Ovary (tissue), 9 donors: ENCODE results near the gene STARD9. TPM values are rescaled to one million over a fixed set of nuclear protein-coding genes. Genes with fewer than 3 reads are reported as not detected.

Experiments used
- DNase-seq, 5 donors: peaks; one replicate each; pipeline ENCODE4 v3.0.0-alpha.2; 2019 to 2020
- H3K27ac ChIP-seq, 2 donors: fragments of 200-600 bp; one replicate each; pipeline versions ENCODE4 v1.5.1 to v1.8.0; 2019 to 2022
- H3K27me3 ChIP-seq: fragments of 200-600 bp; one replicate; pipeline ENCODE4 v1.8.0; 2022
- H3K36me3 ChIP-seq: fragments of 200-600 bp; sonication (generic); one replicate; pipeline ENCODE4 v1.5.1; 2019
- H3K4me1 ChIP-seq: one replicate; pipeline ENCODE4 v1.8.1; 2013; ENCODE audit warnings: mild to moderate bottlenecking, moderate library complexity; ENCODE audit not compliant: insufficient read depth
- H3K4me3 ChIP-seq: fragments of 200-600 bp; sonication (generic); one replicate; pipeline ENCODE4 v1.5.1; 2017
- H3K9me3 ChIP-seq, 2 donors: fragments of 200-600 bp in 1 of 2; sonication (generic) in 1 of 2; one replicate each; pipeline versions ENCODE4 v1.5.1 to v1.8.1; 2013 to 2019; ENCODE audit warnings: mild to moderate bottlenecking in 1 of 2, moderate library complexity in 1 of 2
- CTCF ChIP-seq, 3 donors: fragments of 450-650 bp in 2 of 3; fragments of 200-600 bp in 1 of 3; IDR thresholded peaks; one replicate each; pipeline versions ENCODE4 v1.5.1 to v1.8.0; 2016 to 2022; ENCODE audit warnings: antibody characterized with exemption in 3 of 3, mild to moderate bottlenecking in 1 of 3
- EP300 ChIP-seq: sonication (generic); formaldehyde crosslinking; IDR thresholded peaks from one replicate; pipeline ENCODE4 v1.6.1; 2017; ENCODE audit warnings: antibody characterized with exemption
- POLR2A ChIP-seq: fragments of 450-650 bp; IDR thresholded peaks from one replicate; pipeline ENCODE4 v1.6.1; 2017; ENCODE audit warnings: antibody characterized with exemption, mild to moderate bottlenecking, moderate library complexity
- WGBS, 3 donors: extraction: QIAGEN DNeasy Blood & Tissue Kit in 1 of 3; methylation state at CpG; one replicate each; pipeline versions ENCODE4 v1.1.5 to v1.1.7; 2013 to 2017; 5-methylcytosine and 5-hydroxymethylcytosine counted together
- intact Hi-C, 4 donors: fragments of 100-400 bp; cut with DNase I; formaldehyde crosslinking; loops; one replicate each; pipeline versions ENCODE4 v1.11.0 to v1.15.1; 2022 to 2023
- polyA plus RNA-seq, 2 donors: library from polyadenylated mRNA; stranded (reverse); fragments of 200-250 nt in 1 of 2; fragments of 350-450 nt in 1 of 2; fragmentation: Illumina TruSeq in 1 of 2; extraction: RNeasy Lipid Tissue Mini Kit (QIAGEN cat#74804) in 1 of 2; gene quantifications; one replicate each; pipeline ENCODE4 v1.2.3, GENCODE V29; 2013 to 2014
- total RNA-seq, 7 donors: library from RNA; depleted of rRNA in 2 of 7; stranded (reverse); fragments of >200 nt in 2 of 7; fragmentation: NEBNext Ultra II Directional in 3 of 7; extraction: Animal tissue kit (Norgen Biotek cat#: 25700) in 3 of 7; gene quantifications; one replicate each; pipeline versions ENCODE4 v1.1.0 to v1.2.4, GENCODE V29; 2016 to 2023
- donor health status: DM: no; HTN: no; CAD: no; lungs with moderate emphysema.
- donor health status: DM: no; HTN: no; CAD: no.
- donor health status: Bipolar disorder and iron deficiency.
- donor health status: DM: yes; HTN: yes; CAD: no.
- donor health status: DM: no; HTN: no; CAD: no.
- donor health status: DM: yes; HTN: yes; CAD: no.

The STARD9 gene
- total and polyA plus RNA-seq, 9 donors, result 11.3 to 40.3 (median 29.4) TPM

- TF ChIP-seq CTCF (IDR thresholded peaks at IDR 0.05) (peak; percentile 54 to 70 (median 55)), EP300 (no peak)
- Histone ChIP-seq H3K36me3 (no peaks in the 10 kb centered on the region), H3K9me3 (no peaks in the 10 kb centered on the region), H3K27ac (no peak overlapping the region), H3K4me3 (no peak overlapping the region), H3K27me3 (no peaks in the 10 kb centered on the region), H3K4me1 (peaks cover 2% of the 10 kb centered on the region)
- intact Hi-C loops, result no loop called here
- peak; percentile 49 to 72 (median 63) for DNase-seq
- WGBS, 3 donors, result 52 to 56% (median 53%) methylated on average over 5 of the region's 5 CpGs
These were observed 75.0 kb downstream of the STARD9 start for GRCh38 chr15:42650208-42651066.

- TF ChIP-seq EP300 (no peak), CTCF (IDR thresholded peaks at IDR 0.05) (no peak), POLR2A (no peak)
- H3K27ac ChIP-seq, result no peak overlapping the region
- H3K27me3 ChIP-seq, result no peaks in the 10 kb centered on the region
- no peaks in the 10 kb centered on the region for H3K4me1 ChIP-seq
- no peaks in the 10 kb centered on the region for H3K9me3 ChIP-seq
- intact Hi-C loops, result no loop called here
- H3K36me3 ChIP-seq, result no peaks in the 10 kb centered on the region
- no peak overlapping the region for H3K4me3 ChIP-seq
- DNase-seq, result no peak
- 92 to 97% (median 93%) methylated on average over 3 of the region's 3 CpGs for WGBS, 3 donors
These were observed 90.4 kb downstream of the STARD9 start for GRCh38 chr15:42665827-42666226.

GRCh38 chr15:42667855-42668254 lies 92.4 kb downstream of the STARD9 start:
- Histone ChIP-seq H3K9me3 (no peaks in the 10 kb centered on the region), H3K27ac (no peak overlapping the region), H3K27me3 (no peaks in the 10 kb centered on the region), H3K4me1 (no peaks in the 10 kb centered on the region), H3K4me3 (no peak overlapping the region), H3K36me3 (no peaks in the 10 kb centered on the region)
- WGBS, 3 donors, result 73 to 90% (median 85%) methylated on average over 1 of the region's 1 CpG
- no peak for DNase-seq
- intact Hi-C loops, result no loop called here
- TF ChIP-seq POLR2A (no peak), EP300 (no peak), CTCF (IDR thresholded peaks at IDR 0.05) (no peak)

GRCh38 chr15:42670451-42670850 lies 95.0 kb downstream of the STARD9 start:
- no peaks in the 10 kb centered on the region for H3K36me3 ChIP-seq

More at GRCh38 chr15:42670451-42670850, 95.0 kb downstream of the STARD9 start:
- TF ChIP-seq EP300 (no peak), POLR2A (no peak), CTCF (IDR thresholded peaks at IDR 0.05) (no peak)
- 53 to 70% (median 57%) methylated on average over 3 of the region's 3 CpGs for WGBS, 3 donors
- Histone ChIP-seq H3K4me1 (no peaks in the 10 kb centered on the region), H3K27me3 (no peaks in the 10 kb centered on the region), H3K27ac (no peak overlapping the region), H3K4me3 (no peak overlapping the region), H3K9me3 (no peaks in the 10 kb centered on the region)
- intact Hi-C loops, result no loop called here
- no peak for DNase-seq
